Limb (tissue), 2 donors: ENCODE data around the gene OLFML2B.
"Not testable (repeated sequence)": the region's sequence is repeated elsewhere in the genome, so short reads cannot be mapped to it uniquely, and the experiment has no call there.

Experiments
- DNase-seq, 2 donors: peaks; one replicate each; pipeline ENCODE4 v3.0.0-alpha.2; 2016; ENCODE audit errors: extremely low spot score in 2 of 2

OLFML2B gene

GRCh38 chr1:162035241-162035640 lies 11.6 kb upstream of the OLFML2B start:
- no peak for DNase-seq

GRCh38 chr1:162033428-162033827 lies 9.8 kb upstream of the OLFML2B start:
- no peak for DNase-seq

- DNase-seq: no peak
Observed at GRCh38 chr1:162030759-162031280, 7.2 kb upstream of the OLFML2B start.

GRCh38 chr1:162029157-162029556 lies 5.5 kb upstream of the OLFML2B start:
- peak in 1 of 2 donors; percentile 76 for DNase-seq

- no peak for DNase-seq
Observed at GRCh38 chr1:162028726-162029125, 5.1 kb upstream of the OLFML2B start.

- DNase-seq: no peak
Observed at GRCh38 chr1:162026881-162027280, 3.2 kb upstream of the OLFML2B start.

GRCh38 chr1:162025541-162025940 lies 1.9 kb upstream of the OLFML2B start:
- no peak for DNase-seq

GRCh38 chr1:162023181-162023546 lies 505 bp downstream of the OLFML2B start:
- no peak for DNase-seq

- DNase-seq: no peak
Observed at GRCh38 chr1:162022626-162023025, 1.0 kb downstream of the OLFML2B start.

- no peak for DNase-seq
Observed at GRCh38 chr1:162021124-162021523, 2.5 kb downstream of the OLFML2B start.

- DNase-seq: no peak
Observed at GRCh38 chr1:162020150-162020549, 3.5 kb downstream of the OLFML2B start.

- DNase-seq: no peak
Observed at GRCh38 chr1:162019446-162019845, 4.2 kb downstream of the OLFML2B start.

- no peak for DNase-seq
Observed at GRCh38 chr1:162019006-162019405, 4.7 kb downstream of the OLFML2B start.

- DNase-seq: no peak
Observed at GRCh38 chr1:162018418-162018817, 5.3 kb downstream of the OLFML2B start.

GRCh38 chr1:162017791-162018190 lies 5.9 kb downstream of the OLFML2B start:
- DNase-seq: not testable (repeated sequence)

- no peak for DNase-seq
Observed at GRCh38 chr1:162016631-162017030, 7.0 kb downstream of the OLFML2B start.

GRCh38 chr1:162015196-162015595 lies 8.5 kb downstream of the OLFML2B start:
- no peak for DNase-seq

GRCh38 chr1:162014202-162014601 lies 9.5 kb downstream of the OLFML2B start:
- DNase-seq: no peak

GRCh38 chr1:162013289-162013688 lies 10.4 kb downstream of the OLFML2B start:
- DNase-seq: no peak

GRCh38 chr1:162011337-162012012 lies 12.2 kb downstream of the OLFML2B start:
- peak; percentile 68 to 84 for DNase-seq

GRCh38 chr1:162010175-162010506 lies 13.5 kb downstream of the OLFML2B start:
- no peak for DNase-seq

GRCh38 chr1:162009501-162010174 lies 14.0 kb downstream of the OLFML2B start:
- no peak for DNase-seq

GRCh38 chr1:162008799-162009198 lies 14.9 kb downstream of the OLFML2B start:
- no peak for DNase-seq
